Subcutaneous abdominal adipose tissue (tissue), 5 donors: Measurements from ENCODE around the gene GRIFIN.
A peak's percentile ranks its signal among the peaks of the same experiment; 100 is the strongest.

ENCODE experiments used
- H3K27ac ChIP-seq: one replicate; pipeline ENCODE4 v1.7.0; 2013; ENCODE audit warnings: low read depth, mild to moderate bottlenecking, inconsistent platforms, low read length, moderate library complexity
- H3K27me3 ChIP-seq, 5 donors: one replicate each; pipeline ENCODE4 v1.7.0; 2013; ENCODE audit warnings: low read length in 5 of 5, inconsistent platforms in 1 of 5; ENCODE audit not compliant: control insufficient read depth in 5 of 5, insufficient read depth in 4 of 5
- H3K36me3 ChIP-seq, 5 donors: one replicate each; pipeline ENCODE4 v1.7.0; 2013; ENCODE audit warnings: low read length in 5 of 5; ENCODE audit not compliant: control insufficient read depth in 5 of 5, insufficient read depth in 5 of 5
- H3K4me1 ChIP-seq, 5 donors: one replicate each; pipeline ENCODE4 v1.7.0; 2013; ENCODE audit warnings: low read length in 5 of 5, mild to moderate bottlenecking in 3 of 5, moderate library complexity in 1 of 5; ENCODE audit not compliant: control insufficient read depth in 5 of 5, insufficient read depth in 5 of 5
- H3K4me3 ChIP-seq, 5 donors: one replicate each; pipeline ENCODE4 v1.7.0; 2013; ENCODE audit warnings: low read length in 5 of 5, low read depth in 1 of 5
- H3K9ac ChIP-seq, 5 donors: one replicate each; pipeline ENCODE4 v1.7.0; 2013; ENCODE audit warnings: low read length in 5 of 5, mild to moderate bottlenecking in 4 of 5, moderate library complexity in 3 of 5
- H3K9me3 ChIP-seq, 5 donors: one replicate each; pipeline ENCODE4 v1.7.0; 2013; ENCODE audit warnings: low read length in 5 of 5; ENCODE audit not compliant: control insufficient read depth in 5 of 5
- donor health status: healthy.
- donor health status: healthy.
- donor health status: healthy.
- donor health status: healthy.
- donor health status: healthy.

The GRIFIN gene

DNA sequence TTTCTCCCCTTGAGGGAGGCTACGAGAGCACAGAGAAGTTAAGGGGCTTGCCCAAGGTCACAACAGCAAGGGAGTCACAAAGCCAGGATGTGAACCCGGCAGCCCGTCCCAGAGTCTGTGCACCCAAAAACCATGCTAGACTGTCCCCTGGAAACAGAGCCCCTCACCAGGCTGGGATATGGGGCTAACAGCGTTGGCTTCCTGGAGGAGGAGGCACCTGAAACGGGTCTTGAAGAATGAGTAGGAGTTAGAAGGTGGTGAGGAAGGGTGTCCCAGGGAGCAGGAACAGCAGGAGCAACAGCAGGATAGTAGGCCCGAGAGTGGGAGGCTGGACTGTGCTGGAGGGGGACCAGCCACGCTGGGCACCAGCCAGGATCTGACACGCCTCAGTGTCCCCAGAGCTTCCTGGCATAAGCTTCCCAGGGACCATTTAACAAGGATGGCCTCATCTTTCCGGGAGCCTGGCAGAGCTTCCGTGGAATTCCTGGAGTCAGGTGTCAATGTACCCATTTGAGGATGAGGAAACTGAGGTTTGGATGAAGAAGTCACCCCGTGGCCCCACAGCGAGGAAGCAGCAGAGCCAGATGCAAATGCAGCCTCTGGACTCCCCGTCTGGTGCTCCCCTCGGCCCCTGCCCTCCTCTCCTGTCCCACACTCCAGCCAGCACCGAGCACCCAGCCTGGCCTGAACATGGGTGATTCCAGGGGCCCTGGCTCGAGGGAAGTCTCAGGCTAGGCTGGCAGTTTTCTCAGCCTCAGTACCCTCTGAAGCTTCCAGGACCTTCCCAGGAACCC, 3.3 kb upstream of the GRIFIN start:
- Histone ChIP-seq H3K27ac (no peak overlapping the region), H3K4me3 (peak overlapping the region in 4 of 5 donors; percentile 17 to 47 (median 36)), H3K36me3 (no peaks in the 10 kb centered on the region), H3K9me3 (peaks cover 0 to 9% (median 7%) of the 10 kb centered on the region in 5 donors), H3K4me1 (peaks cover 9 to 49% (median 36%) of the 10 kb centered on the region in 5 donors), H3K9ac (peak overlapping the region in 2 of 5 donors; percentile 10 to 66), H3K27me3 (peaks cover 0 to 3% (median 0%) of the 10 kb centered on the region in 5 donors)

DNA sequence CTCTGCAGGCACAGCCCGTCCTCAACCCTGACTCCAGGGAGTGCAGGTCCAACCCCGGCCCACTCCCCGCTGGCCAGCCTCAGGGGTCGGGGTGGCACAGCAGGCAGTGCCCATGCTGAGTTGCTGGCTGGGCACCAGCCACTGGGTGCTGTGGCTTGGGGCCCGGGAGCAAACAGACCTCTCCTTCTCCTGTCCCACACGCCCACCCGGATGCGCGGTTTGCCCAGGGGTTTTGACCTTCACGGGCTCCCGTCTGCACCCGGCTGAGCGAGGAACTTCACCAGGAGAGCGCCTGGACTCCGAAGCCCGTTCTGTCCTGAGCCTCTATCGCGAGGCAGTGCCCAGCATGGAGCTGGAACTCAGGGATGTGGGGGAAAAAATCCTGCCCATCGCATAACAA, 2.6 kb upstream of the GRIFIN start:
- Histone ChIP-seq H3K4me1 (peaks cover 9 to 42% (median 34%) of the 10 kb centered on the region in 5 donors), H3K9ac (peak overlapping the region in 3 of 5 donors; percentile 10 to 66 (median 42)), H3K9me3 (peaks cover 0 to 9% (median 7%) of the 10 kb centered on the region in 5 donors), H3K27ac (peak overlapping the region; percentile 16), H3K27me3 (peaks cover 0 to 3% (median 0%) of the 10 kb centered on the region in 5 donors), H3K4me3 (peak overlapping the region in 4 of 5 donors; percentile 17 to 47 (median 36)), H3K36me3 (no peaks in the 10 kb centered on the region)

DNA sequence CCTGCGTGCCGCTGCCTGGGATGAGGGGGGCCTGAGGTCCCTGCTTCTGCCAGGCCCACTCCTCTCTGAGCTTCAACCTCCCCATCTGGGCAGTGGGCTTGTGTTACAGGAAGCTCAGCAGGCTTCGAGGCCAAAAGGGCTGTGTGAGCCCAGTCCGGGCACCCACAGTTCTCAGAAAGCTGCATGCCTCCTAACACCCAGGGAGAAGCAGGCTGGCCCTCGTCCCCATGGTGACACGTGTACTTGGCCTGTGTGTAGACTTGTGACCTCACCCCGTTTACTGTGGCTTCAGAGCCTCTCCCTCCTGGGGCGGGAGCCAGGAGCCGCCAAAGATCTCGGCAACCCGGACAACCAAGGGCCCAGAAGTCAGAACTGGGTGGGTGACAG, 2.2 kb upstream of the GRIFIN start:
- Histone ChIP-seq H3K4me3 (peak overlapping the region in 3 of 5 donors; percentile 17 to 47 (median 27)), H3K36me3 (no peaks in the 10 kb centered on the region), H3K9me3 (peaks cover 0 to 9% (median 6%) of the 10 kb centered on the region in 5 donors), H3K27me3 (peaks cover 0 to 3% (median 0%) of the 10 kb centered on the region in 5 donors), H3K4me1 (peaks cover 9 to 39% (median 34%) of the 10 kb centered on the region in 5 donors), H3K9ac (peak overlapping the region in 2 of 5 donors; percentile 42 to 66), H3K27ac (peak overlapping the region; percentile 16)

DNA sequence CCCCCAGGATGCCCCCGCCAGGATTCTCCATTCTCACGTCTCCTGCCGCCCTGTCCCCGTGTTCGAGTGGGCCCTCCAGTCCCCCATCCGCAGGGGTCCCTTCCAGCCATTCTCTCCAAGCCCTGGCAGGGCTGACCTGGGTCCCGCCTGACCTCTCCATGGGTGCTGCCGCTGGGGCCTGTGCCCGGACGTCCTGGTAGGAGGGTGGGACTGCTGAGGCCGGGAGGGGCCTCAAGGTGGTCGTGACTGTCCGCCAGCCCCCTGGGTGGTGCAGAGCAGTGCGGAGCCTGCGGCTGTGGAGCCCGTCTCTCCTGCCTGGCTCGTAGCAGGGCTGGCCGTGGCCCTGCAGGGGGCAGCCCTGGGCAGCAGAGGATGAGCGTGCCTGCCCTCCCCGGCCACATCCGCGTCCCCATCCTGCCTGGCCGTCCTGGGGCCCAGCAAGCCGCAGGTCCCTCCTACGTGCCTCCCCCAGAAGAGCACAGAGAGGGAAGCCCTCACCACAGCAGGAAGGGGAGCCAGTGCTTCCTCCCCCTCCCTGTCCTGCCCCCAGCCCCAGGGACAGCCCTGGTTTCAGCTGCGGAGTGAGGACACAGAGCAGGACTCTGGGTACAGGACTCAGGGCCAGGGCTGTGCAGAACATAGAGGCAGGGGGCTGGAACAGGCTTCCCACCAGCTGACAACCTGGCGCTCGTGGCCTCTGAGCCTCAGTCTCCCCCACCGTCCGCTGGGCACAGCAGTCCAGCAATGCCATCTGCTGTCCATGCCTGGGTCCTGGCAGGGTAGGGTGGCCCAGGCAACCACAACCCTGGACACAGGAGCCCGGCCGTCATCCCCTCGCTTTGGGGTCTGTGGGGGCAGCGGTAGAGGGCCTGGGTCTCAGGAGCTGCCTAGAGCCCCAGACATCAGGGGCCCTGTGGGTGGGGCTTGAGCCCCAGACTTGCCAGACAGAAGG, 1.5 kb upstream of the GRIFIN start:
- Histone ChIP-seq H3K9me3 (peaks cover 0 to 2% (median under 1%) of the 10 kb centered on the region in 5 donors), H3K4me1 (peaks cover 9 to 39% (median 34%) of the 10 kb centered on the region in 5 donors), H3K4me3 (peak overlapping the region in 2 of 5 donors; percentile 11 to 29), H3K27me3 (peaks cover 0 to 3% (median 0%) of the 10 kb centered on the region in 5 donors), H3K36me3 (no peaks in the 10 kb centered on the region), H3K27ac (peak overlapping the region; percentile 16), H3K9ac (peak overlapping the region in 1 of 5 donors; percentile 48)

DNA sequence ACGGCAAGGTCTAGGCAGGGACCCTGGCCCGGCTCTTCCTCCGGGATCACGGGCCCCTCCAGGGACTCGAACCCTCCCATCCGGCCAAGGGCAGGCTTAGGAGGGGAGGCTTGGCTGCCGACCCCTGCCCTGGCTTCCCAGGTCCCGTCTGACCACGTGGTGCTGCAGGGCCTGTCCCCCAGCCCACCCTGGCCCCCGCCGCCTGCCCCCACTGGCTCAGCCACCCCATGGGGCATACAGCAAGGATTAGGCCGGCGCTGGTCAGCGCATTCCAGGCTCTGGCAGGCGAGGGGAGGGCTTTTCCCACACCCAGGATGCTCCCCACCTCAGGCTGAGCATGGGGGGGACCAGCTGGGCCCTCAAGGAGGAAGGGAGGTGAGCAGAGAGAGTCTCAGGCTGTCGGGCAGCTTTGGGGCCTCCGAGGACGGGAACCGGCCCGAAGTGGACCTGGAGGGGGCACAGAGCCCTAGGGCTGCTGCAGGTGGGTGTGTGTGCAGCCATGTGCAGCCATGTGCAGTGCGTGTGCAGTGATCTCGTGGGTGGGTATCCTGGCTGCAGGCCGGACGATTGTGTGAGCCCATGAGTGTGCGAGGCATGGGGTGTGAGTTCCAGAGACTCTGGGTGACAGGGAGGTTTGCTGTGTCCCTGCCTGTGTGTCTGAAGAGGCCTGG, 713 bp upstream of the GRIFIN start:
- Histone ChIP-seq H3K4me3 (no peak overlapping the region), H3K27me3 (peaks cover 0 to 3% (median 0%) of the 10 kb centered on the region in 5 donors), H3K9me3 (no peaks in the 10 kb centered on the region), H3K27ac (no peak overlapping the region), H3K36me3 (no peaks in the 10 kb centered on the region), H3K9ac (no peak overlapping the region), H3K4me1 (peaks cover 9 to 35% (median 34%) of the 10 kb centered on the region in 5 donors)

DNA sequence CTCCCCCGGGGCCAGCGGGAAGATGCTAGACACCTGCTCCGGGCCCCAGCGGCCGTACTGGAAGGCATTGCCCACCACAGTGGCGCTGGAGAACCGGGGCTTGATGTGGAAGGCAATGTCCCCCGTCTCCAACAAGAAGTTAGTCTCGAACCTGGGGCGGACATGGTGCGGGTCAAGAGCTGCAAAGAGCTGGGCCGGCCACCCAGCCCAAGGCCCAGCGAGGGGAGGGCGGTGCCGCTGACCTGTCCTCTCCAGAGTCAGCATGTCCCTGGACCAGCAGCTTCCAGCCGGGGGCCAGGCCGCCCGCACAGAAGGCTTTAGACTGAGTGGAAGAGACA, 551 bp downstream of the GRIFIN start:
- Histone ChIP-seq H3K36me3 (no peaks in the 10 kb centered on the region), H3K27me3 (peaks cover 0 to 3% (median 0%) of the 10 kb centered on the region in 5 donors), H3K9me3 (no peaks in the 10 kb centered on the region), H3K4me1 (peaks cover 9 to 46% (median 40%) of the 10 kb centered on the region in 5 donors), H3K27ac (no peak overlapping the region), H3K9ac (no peak overlapping the region), H3K4me3 (no peak overlapping the region)

DNA sequence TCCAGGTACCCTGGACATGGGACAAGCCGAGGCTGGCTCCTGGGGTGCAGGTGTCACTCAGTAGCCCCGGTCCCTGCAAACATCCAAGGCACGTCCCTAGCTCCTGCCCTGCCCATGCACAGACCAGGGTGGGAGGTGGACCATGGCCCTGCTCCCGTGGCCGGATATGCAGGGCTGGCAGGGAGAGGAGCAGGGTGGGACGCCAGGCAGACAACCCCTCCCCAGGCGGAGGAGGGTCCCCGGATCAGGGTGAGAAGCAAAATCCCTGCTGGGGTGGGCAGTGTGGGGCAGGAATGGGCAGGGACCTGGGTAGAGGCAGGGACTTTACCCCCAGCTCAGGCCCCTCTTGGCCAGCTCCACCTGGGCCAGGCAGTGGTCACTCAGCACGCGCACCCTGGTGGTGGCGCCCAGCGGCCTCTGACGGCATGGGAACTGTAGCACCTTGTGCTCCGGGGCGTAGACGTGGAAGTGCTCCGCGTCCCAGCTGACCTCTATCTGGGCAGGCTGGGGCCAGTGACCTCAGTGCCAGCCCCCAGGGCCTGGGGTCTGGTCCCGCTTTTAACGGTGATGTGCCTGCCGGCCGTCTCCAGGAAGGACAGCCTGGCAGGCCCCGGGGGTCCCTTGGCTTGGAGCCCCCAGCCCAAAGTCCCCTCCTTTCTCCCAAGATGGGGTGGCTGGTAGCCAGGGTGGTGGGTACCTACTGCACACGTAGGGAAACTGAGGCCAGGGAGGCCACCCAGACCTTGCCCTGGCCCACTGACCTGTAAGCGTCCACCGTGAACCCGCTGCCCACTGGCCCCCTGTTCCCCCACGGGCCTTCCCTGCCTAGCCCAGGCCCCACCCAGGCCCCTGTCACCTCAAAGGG, 1.2 kb downstream of the GRIFIN start:
- H3K9me3 ChIP-seq: no peaks in the 10 kb centered on the region
- peaks cover 9 to 42% (median 37%) of the 10 kb centered on the region in 5 donors for H3K4me1 ChIP-seq
- H3K9ac ChIP-seq: no peak overlapping the region
- H3K27me3 ChIP-seq: peaks cover 0 to 3% (median 0%) of the 10 kb centered on the region in 5 donors
- H3K36me3 ChIP-seq: no peaks in the 10 kb centered on the region
- no peak overlapping the region for H3K4me3 ChIP-seq
- no peak overlapping the region for H3K27ac ChIP-seq

DNA sequence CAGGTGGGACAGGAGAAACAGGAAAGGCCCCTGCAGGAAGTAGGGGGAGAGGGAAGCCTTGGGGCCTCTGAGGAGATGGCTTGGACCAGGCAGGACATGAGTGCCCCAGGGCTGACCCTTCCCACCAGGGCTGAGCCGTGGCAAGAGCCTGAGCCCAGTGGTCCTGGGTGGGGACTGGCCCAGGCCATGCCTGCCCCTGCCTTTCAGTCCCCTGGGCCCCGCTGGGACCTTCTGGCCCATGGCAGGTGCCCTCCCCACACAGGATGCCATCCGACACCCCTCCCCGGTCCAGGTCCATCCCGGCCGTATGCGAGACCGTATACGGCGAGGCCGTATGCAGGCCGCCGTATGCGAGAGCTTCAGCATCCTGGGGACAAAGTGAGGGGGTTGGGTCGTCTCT, 2.0 kb downstream of the GRIFIN start:
- H3K4me1 ChIP-seq: peaks cover 9 to 34% (median 29%) of the 10 kb centered on the region in 5 donors
- H3K9me3 ChIP-seq: no peaks in the 10 kb centered on the region
- no peaks in the 10 kb centered on the region for H3K36me3 ChIP-seq
- H3K27ac ChIP-seq: no peak overlapping the region
- no peak overlapping the region for H3K4me3 ChIP-seq
- no peak overlapping the region for H3K9ac ChIP-seq
- peaks cover 0 to 3% (median 0%) of the 10 kb centered on the region in 5 donors for H3K27me3 ChIP-seq
